GM18505 (cell line): Measurements from ENCODE around the gene MRPL33.
"Not testable (repeated sequence)": the region's sequence is repeated elsewhere in the genome, so short reads cannot be mapped to it uniquely, and the experiment has no call there.

Experiments used
- ATAC-seq: cut with Tn5 transposase; IDR thresholded peaks from one replicate; pipeline ENCODE4 v1.9.1; 2021; ENCODE audit not compliant: unreplicated experiment
- POLR2A ChIP-seq: IDR thresholded peaks from 4 replicates; pipeline ENCODE4 v1.6.1; 2011; ENCODE audit warnings: borderline replicate concordance; ENCODE audit not compliant: insufficient read depth, insufficient read length; ENCODE audit errors: extremely low read depth

Gene MRPL33

GRCh38 chr2:27754831-27755230 lies 16.7 kb upstream of the MRPL33 start:
- ATAC-seq: no peak
- no peak for TF ChIP-seq POLR2A

GRCh38 chr2:27756091-27756490 lies 15.4 kb upstream of the MRPL33 start:
- no peak for ATAC-seq

GRCh38 chr2:27756544-27757498 lies 14.7 kb upstream of the MRPL33 start:
- no peak for ATAC-seq
- no peak for TF ChIP-seq POLR2A

More at GRCh38 chr2:27756091-27756490, 15.4 kb upstream of the MRPL33 start:
- TF ChIP-seq POLR2A: no peak

DNA sequence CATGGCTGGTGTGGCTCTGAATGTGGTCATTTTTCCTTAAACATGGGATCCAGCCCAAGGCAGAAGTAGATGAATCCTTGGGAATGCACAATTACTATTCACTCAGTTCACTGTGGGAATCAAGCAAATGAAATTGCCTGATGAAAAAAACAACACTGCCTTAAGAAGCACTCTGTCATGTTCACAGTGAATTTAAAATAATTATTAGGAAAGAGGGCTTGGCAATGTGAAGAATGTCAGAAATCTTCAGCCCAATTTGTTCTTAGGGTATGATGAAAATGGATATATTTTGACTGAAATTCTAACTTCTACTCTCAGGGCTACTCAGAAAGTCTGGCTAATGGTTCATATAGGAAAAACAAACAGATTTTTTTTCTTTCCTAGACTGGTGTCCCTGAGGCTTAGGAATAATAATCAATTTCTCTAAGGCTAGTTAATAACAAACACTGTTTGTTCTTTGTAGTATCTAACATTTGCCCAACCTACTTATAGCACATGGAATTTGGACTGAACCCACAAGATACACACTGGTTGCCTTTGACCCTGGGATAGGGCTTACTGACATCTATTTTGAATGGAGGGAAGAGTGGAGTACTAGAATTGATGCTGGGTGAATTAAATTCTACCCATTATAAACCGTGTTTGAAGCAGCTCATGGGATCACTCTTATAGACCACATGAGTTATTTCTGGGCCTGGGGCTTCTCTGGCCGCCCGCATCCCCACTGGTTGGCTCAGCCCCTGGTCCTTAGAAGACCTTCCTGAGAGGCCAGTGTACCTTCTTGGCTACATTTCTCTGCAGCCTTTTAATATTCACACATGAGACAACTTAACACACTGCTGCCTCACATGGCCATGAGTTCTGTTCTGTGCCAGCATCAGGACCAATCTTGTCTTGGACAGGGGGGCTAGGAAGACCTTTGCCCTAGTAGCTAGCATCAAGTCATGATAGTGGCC lies 8.3 kb upstream of the MRPL33 start:
- no peak for ATAC-seq
- no peak for TF ChIP-seq POLR2A

DNA sequence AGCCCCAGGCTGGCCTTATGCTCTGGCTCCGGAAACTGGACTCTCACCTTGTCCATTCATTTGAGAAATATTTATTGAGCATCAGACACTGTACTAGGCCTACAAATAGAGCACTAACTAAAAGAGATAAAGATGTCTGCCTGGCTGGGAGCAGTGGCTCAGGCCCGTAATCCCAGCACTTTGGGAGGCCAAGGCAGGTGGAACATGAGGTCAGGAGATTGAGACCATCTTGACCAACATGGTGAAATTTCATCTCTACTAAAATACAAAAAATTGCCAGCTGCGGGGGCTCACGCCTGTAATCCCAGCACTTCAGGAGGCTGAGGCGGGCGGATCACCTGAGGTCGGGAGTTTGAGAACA lies 7.6 kb upstream of the MRPL33 start:
- ATAC-seq: no peak
- no peak for TF ChIP-seq POLR2A

GRCh38 chr2:27764526-27764925 lies 7.0 kb upstream of the MRPL33 start:
- ATAC-seq: not testable (repeated sequence)

DNA sequence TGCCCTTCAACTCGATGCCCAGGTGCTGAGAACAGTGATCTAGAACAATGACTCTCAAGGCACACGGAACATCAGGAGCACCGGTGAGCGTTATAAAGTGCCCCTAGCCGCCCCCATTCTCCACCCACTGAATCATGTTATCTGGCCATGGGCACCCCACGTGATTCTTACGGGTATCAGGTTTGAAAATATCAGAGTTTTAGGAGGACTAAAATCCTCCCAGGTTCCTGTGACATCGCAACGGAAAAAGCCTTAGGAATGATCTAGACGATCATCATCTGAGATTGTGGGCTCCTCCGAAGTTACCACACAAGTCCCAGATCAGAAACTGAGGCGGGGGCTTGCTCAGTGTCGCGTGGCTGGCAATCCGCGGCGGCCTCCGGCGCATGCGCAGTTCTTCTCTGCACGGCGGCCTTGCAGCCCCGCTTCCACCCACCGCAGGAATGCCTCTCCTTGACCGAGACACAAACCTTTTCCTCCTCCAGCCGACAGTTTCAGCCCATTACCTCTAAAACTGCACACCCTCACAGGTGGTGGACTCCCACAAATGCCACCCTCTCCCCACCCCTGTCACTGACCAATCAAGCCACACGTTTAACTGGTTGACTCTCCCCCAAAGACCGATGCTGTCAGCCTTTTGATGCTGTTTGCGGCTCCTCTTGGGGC lies 5.8 kb upstream of the MRPL33 start:
- ATAC-seq: no peak
- TF ChIP-seq POLR2A: no peak

- ATAC-seq: no peak
- no peak for TF ChIP-seq POLR2A
These were observed 5.2 kb upstream of the MRPL33 start for GRCh38 chr2:27766287-27766661.

DNA sequence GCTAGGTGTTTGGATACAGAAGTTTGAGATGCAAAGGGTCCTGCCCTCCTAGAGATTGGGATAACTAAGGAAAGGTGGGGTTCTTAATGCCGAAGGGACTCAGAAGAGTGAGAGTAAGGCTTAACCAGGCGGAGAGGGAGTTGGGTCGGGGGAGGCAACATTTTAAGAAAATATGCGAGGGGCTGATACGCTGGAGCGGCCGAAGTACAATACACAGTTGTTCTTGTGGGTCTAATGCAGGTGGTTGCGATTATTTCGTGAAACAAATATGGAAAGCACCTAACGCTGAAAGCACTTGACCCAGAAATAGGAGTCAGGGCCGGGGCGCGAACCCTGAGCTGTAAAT lies 344 bp upstream of the MRPL33 start:
- no peak for TF ChIP-seq POLR2A
- peak; percentile 6 for ATAC-seq

DNA sequence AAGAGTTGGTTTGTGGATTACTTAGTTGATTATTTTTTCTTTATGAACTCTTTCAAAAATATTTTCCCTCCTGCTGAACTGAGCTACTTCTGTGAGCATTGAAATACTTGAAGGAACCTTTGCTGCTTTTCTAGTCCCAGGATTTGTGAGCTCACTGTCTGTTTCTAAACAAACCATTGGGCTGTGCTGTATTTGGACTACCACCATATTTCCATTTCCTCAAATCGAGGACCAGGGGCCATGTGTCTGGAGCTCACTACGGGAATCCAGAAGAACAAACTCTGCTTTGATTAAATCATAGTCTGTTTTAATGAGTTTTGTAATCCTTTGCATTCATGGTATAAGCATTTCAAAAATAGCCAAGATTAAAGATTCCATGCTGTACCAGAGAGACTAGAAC lies 1.3 kb downstream of the MRPL33 start:
- no peak for TF ChIP-seq POLR2A
- no peak for ATAC-seq

- no peak for ATAC-seq
- TF ChIP-seq POLR2A: no peak
These were observed 2.4 kb downstream of the MRPL33 start for GRCh38 chr2:27773959-27774358.

GRCh38 chr2:27776097-27776496 lies 4.6 kb downstream of the MRPL33 start:
- no peak for TF ChIP-seq POLR2A
- ATAC-seq: no peak

- ATAC-seq: no peak
- no peak for TF ChIP-seq POLR2A
These were observed 5.2 kb downstream of the MRPL33 start for GRCh38 chr2:27776696-27777095.
